Endothelial cell of umbilical vein (primary cell): ENCODE measurements around the gene ANKRD60. TPM values are rescaled to one million over a fixed set of nuclear protein-coding genes. Genes with fewer than 3 reads are reported as not detected.

Experiments
- BruUV-seq: library from RNA; stranded (reverse); fragments of 400-500 nt; replicated peaks from 2 replicates; lab custom pipeline; 2021; lab: Mats Ljungman, UMichigan
- CTCF ChIA-PET: fragments of 300-600, 350-600 bp; sonication (Branson Sonifier 250); formaldehyde crosslinking; loops from one replicate; lab custom pipeline; 2021; ENCODE audit warnings: antibody characterized with exemption, inconsistent platforms; lab: Charles Lee
- POLR2A ChIA-PET: fragments of 300-600, 350-600 bp; sonication (Branson Sonifier 250); formaldehyde crosslinking; loops from one replicate; lab custom pipeline; 2021; ENCODE audit warnings: antibody characterized with exemption, inconsistent platforms; lab: Charles Lee
- DNase-seq: peaks from one replicate; pipeline ENCODE4 v3.0.0-alpha.2; 2011; ENCODE audit warnings: low read depth, low spot score
- FAIRE-seq: peaks from 2 replicates; lab custom pipeline; 2011; peaks lifted over from hg19 to GRCh38; lab: Jason Lieb, UNC
- H2AFZ ChIP-seq: 2 replicates; pipeline ENCODE4 v1.6.0; 2012; ENCODE audit warnings: low read depth, low read length, control low read depth, inconsistent platforms
- H3K27ac ChIP-seq: 2 replicates; pipeline ENCODE4 v1.5.1; 2011; ENCODE audit warnings: low read depth, mild to moderate bottlenecking, control low read depth, low read length, moderate library complexity; ENCODE audit not compliant: insufficient read depth
- H3K27me3 ChIP-seq, 2 experiments: 2 replicates each; pipeline versions ENCODE4 v1.6.0 to v1.6.1; 2011; ENCODE audit warnings: low read length in 2 of 2, mixed read lengths in 1 of 2; ENCODE audit not compliant: control insufficient read depth in 2 of 2, insufficient read depth in 2 of 2
- H3K36me3 ChIP-seq, 2 experiments: 2 replicates in 1 of 2; 3 replicates in 1 of 2; pipeline ENCODE4 v1.5.1; 2011; ENCODE audit warnings: low read length in 2 of 2, mild to moderate bottlenecking in 1 of 2, moderate library complexity in 1 of 2; ENCODE audit not compliant: control insufficient read depth in 2 of 2, insufficient read depth in 2 of 2; ENCODE audit errors: extremely low read depth in 1 of 2
- H3K4me1 ChIP-seq: 3 replicates; pipeline ENCODE4 v1.5.1; 2011; ENCODE audit warnings: mild to moderate bottlenecking, low read length; ENCODE audit not compliant: control insufficient read depth, insufficient read depth; ENCODE audit errors: extremely low read depth
- H3K4me2 ChIP-seq: 2 replicates; pipeline ENCODE4 v1.6.1; 2011; ENCODE audit warnings: low read length, control low read depth, mixed read lengths; ENCODE audit not compliant: insufficient read depth
- H3K4me3 ChIP-seq, 3 experiments: fragments of 200-600 bp in 1 of 3; sonication (generic), shearing (Covaris generic) in 1 of 3; replicated peaks in 1 of 3; 2 replicates each; pipeline ENCODE4 v1.5.1; 2011 to 2016; ENCODE audit warnings: control low read depth in 3 of 3, low read length in 3 of 3, mild to moderate bottlenecking in 2 of 3, inconsistent platforms in 1 of 3, low read depth in 1 of 3, moderate library complexity in 1 of 3; ENCODE audit not compliant: insufficient read depth in 1 of 3
- H3K79me2 ChIP-seq: 2 replicates; pipeline ENCODE4 v1.6.0; 2012; ENCODE audit warnings: low read length, inconsistent platforms; ENCODE audit not compliant: control insufficient read depth, insufficient read depth
- H3K9ac ChIP-seq: replicated peaks from 2 replicates; pipeline ENCODE3; 2011; ENCODE audit warnings: low read length, control low read depth; ENCODE audit not compliant: insufficient read depth; ENCODE audit errors: extremely low read depth
- H3K9me1 ChIP-seq: replicated peaks from 3 replicates; pipeline ENCODE4 v1.6.0; 2011; ENCODE audit warnings: mild to moderate bottlenecking, low read length; ENCODE audit not compliant: control insufficient read depth, insufficient read depth; ENCODE audit errors: extremely low read depth
- H3K9me3 ChIP-seq: replicated peaks from 2 replicates; pipeline ENCODE4 v1.5.1; 2012; ENCODE audit warnings: low read length, inconsistent platforms; ENCODE audit not compliant: control insufficient read depth, insufficient read depth
- H4K20me1 ChIP-seq: replicated peaks from 2 replicates; pipeline ENCODE3; 2011; ENCODE audit warnings: mild to moderate bottlenecking, low read length; ENCODE audit not compliant: control insufficient read depth, insufficient read depth; ENCODE audit errors: extremely low read depth
- EZH2 ChIP-seq: IDR thresholded peaks from 2 replicates; pipeline ENCODE4 v1.6.1; 2012; ENCODE audit warnings: borderline replicate concordance, low read depth, mild to moderate bottlenecking, moderate library complexity, low read length, inconsistent platforms; ENCODE audit not compliant: severe bottlenecking
- FOS ChIP-seq: IDR thresholded peaks from 2 replicates; pipeline ENCODE4 v1.6.1; 2011; ENCODE audit warnings: mild to moderate bottlenecking, low read length, moderate library complexity, borderline replicate concordance; ENCODE audit not compliant: insufficient read depth
- GATA2 ChIP-seq: IDR thresholded peaks from 2 replicates; pipeline ENCODE4 v1.7.0; 2011; ENCODE audit warnings: low read depth, mild to moderate bottlenecking, moderate library complexity, mixed read lengths, low read length; ENCODE audit not compliant: insufficient read length, insufficient read depth
- JUN ChIP-seq: IDR thresholded peaks from 2 replicates; pipeline ENCODE4 v1.6.1; 2011; ENCODE audit warnings: borderline replicate concordance, low read depth; ENCODE audit not compliant: insufficient read length, insufficient read depth
- MYC ChIP-seq: IDR thresholded peaks from one replicate; pipeline ENCODE4 v1.6.1; 2011; ENCODE audit warnings: mild to moderate bottlenecking, low read depth, low read length
- POLR2A ChIP-seq: IDR thresholded peaks from 2 replicates; pipeline ENCODE4 v1.6.1; 2012; ENCODE audit warnings: low read depth, mild to moderate bottlenecking, control low read depth, low read length
- POLR2AphosphoS5 ChIP-seq: IDR thresholded peaks from 2 replicates; pipeline ENCODE4 v1.6.1; 2012; ENCODE audit warnings: low read depth, mild to moderate bottlenecking, control low read depth, low read length, moderate library complexity; ENCODE audit not compliant: insufficient read depth
- dilution Hi-C: fragments of 300-500 bp; cut with MboI; formaldehyde crosslinking; loops from one replicate; pipeline ENCODE4 v1.15.0; 2019; ENCODE audit warnings: low sequenced_read_pairs; ENCODE audit not compliant: extremely low pct_ligation_motif_present
- intact Hi-C: fragments of 100-400 bp; cut with micrococcal nuclease; formaldehyde crosslinking; loops from one replicate; pipeline ENCODE4 v1.10.0; 2022
- polyA plus RNA-seq, 4 experiments: library from polyadenylated mRNA; depleted of rRNA in 3 of 4; stranded (reverse) in 3 of 4; unstranded in 1 of 4; fragments of >200 nt; gene quantifications; 2 replicates each; pipeline versions ENCODE4 v1.2.1 to v1.2.3, GENCODE V29; 2011 to 2012; ENCODE audit warnings: missing spikeins in 1 of 4
- total RNA-seq: library from RNA; stranded (reverse); gene quantifications from 2 replicates; pipeline ENCODE4 v1.2.3, GENCODE V29; 2021
- TF ChIP-seq, protein P1 (sequence below): IDR thresholded peaks from 2 replicates; pipeline ENCODE4 v1.6.1; 2011; ENCODE audit not compliant: insufficient read depth, insufficient read length
- TF ChIP-seq, protein P2 (sequence below), 2 donors: IDR thresholded peaks; 1 replicate in 1 of 2; 2 replicates in 1 of 2; pipeline ENCODE4 v1.5.1; 2011; ENCODE audit warnings: low read length in 2 of 2, mild to moderate bottlenecking in 2 of 2, moderate library complexity in 2 of 2, control low read depth in 1 of 2, inconsistent platforms in 1 of 2, low read depth in 1 of 2; ENCODE audit not compliant: insufficient read depth in 1 of 2; ENCODE audit errors: extremely low read depth in 1 of 2

ANKRD60 gene
- total and polyA plus RNA-seq, 2 donors (not counting 3 experiments of a cell fraction or from before 2014, with no cell fraction given) = not detected

DNA sequence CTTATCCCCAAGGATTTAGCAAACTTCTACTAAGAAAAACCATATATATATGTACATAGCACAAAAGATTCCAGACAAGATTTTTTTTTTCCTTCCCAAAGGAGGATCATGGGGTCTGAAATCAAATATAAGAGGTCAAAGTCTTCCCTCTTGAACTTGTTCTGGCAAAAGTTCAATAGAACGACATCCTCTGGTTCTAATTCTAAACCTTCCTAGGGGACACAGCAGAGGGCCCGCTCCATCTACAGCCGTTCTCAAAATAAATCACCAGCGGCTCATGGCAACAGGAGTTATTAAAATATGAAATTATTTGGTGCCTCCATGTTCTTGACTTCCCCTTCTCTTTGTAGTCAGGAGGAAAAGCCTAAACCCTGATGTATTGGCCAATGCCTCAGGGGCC, 29.0 kb downstream of the ANKRD60 start:
- Histone ChIP-seq H3K36me3 (no peaks in the 10 kb centered on the region), H3K4me2 (no peak overlapping the region), H4K20me1 (no peaks in the 10 kb centered on the region), H3K27me3 (no peaks in the 10 kb centered on the region), H3K4me3 (no peak overlapping the region), H3K27ac (no peak overlapping the region), H3K4me1 (no peaks in the 10 kb centered on the region), H2AFZ (no peak overlapping the region), H3K79me2 (no peaks in the 10 kb centered on the region), H3K9ac (no peak overlapping the region), H3K9me1 (no peaks in the 10 kb centered on the region), H3K9me3 (no peaks in the 10 kb centered on the region)
- intact Hi-C loops (no loop called here), dilution Hi-C loops (no loop called here)
- ChIA-PET CTCF (no interaction called here), POLR2A (no interaction called here)
- DNase-seq = no peak
- no TSS peak for BruUV-seq
- FAIRE-seq = no peak
- TF ChIP-seq GATA2 = no peak
- TF ChIP-seq, protein P1, sequence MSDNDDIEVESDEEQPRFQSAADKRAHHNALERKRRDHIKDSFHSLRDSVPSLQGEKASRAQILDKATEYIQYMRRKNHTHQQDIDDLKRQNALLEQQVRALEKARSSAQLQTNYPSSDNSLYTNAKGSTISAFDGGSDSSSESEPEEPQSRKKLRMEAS = no peak
- no peak for TF ChIP-seq JUN
- TF ChIP-seq, protein P2, sequence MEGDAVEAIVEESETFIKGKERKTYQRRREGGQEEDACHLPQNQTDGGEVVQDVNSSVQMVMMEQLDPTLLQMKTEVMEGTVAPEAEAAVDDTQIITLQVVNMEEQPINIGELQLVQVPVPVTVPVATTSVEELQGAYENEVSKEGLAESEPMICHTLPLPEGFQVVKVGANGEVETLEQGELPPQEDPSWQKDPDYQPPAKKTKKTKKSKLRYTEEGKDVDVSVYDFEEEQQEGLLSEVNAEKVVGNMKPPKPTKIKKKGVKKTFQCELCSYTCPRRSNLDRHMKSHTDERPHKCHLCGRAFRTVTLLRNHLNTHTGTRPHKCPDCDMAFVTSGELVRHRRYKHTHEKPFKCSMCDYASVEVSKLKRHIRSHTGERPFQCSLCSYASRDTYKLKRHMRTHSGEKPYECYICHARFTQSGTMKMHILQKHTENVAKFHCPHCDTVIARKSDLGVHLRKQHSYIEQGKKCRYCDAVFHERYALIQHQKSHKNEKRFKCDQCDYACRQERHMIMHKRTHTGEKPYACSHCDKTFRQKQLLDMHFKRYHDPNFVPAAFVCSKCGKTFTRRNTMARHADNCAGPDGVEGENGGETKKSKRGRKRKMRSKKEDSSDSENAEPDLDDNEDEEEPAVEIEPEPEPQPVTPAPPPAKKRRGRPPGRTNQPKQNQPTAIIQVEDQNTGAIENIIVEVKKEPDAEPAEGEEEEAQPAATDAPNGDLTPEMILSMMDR (IDR thresholded peaks at IDR 0.05; ENCODE audit: extremely low read depth in 1 of 2, insufficient read depth in 1 of 2, low read depth in 1 of 2, low read length in 2 of 2) = no peak
- no peak for TF ChIP-seq POLR2AphosphoS5
- no peak for TF ChIP-seq MYC
- no peak for TF ChIP-seq EZH2
- no peak for TF ChIP-seq POLR2A
- no peak for TF ChIP-seq FOS
